Activated CD4-positive, alpha-beta T cell treated with anti-CD3 and anti-CD28 coated beads, Interleukin-2, amount 10 ng/mL, durations not matched to agents 7 days and 5 days (primary cell): ENCODE measurements around the gene PCDHA11. TPM values are rescaled to one million over a fixed set of nuclear protein-coding genes. Genes with fewer than 3 reads are reported as not detected.
A peak's percentile ranks its signal among the peaks of the same experiment; 100 is the strongest.
"Not testable (repeated sequence)": the region's sequence is repeated elsewhere in the genome, so short reads cannot be mapped to it uniquely, and the experiment has no call there.

Source experiments
- CTCF ChIA-PET: fragments of 350-600 bp; sonication (Branson Sonifier 250); formaldehyde crosslinking; loops from one replicate; lab custom pipeline; 2021; ENCODE audit warnings: antibody characterized with exemption; lab: Charles Lee
- POLR2A ChIA-PET: fragments of 350-600 bp; sonication (Branson Sonifier 250); formaldehyde crosslinking; loops from one replicate; lab custom pipeline; 2021; ENCODE audit warnings: antibody characterized with exemption; lab: Charles Lee
- DNase-seq: peaks from one replicate; pipeline ENCODE4 v3.0.0-alpha.2; 2020
- H3K27ac Mint-ChIP-seq: one replicate; pipeline ENCODE4 v1.8.0; 2021; ENCODE audit warnings: mild to moderate bottlenecking, moderate library complexity, mixed read lengths
- H3K27me3 Mint-ChIP-seq: one replicate; pipeline ENCODE4 v1.8.0; 2021; ENCODE audit warnings: mixed read lengths
- H3K36me3 Mint-ChIP-seq: one replicate; pipeline ENCODE4 v1.8.0; 2021; ENCODE audit warnings: low read depth, mixed read lengths
- H3K4me1 Mint-ChIP-seq: one replicate; pipeline ENCODE4 v1.8.0; 2021; ENCODE audit warnings: mixed read lengths
- H3K4me3 Mint-ChIP-seq: one replicate; pipeline ENCODE4 v1.8.0; 2021; ENCODE audit warnings: mild to moderate bottlenecking, moderate library complexity, mixed read lengths
- H3K9me3 Mint-ChIP-seq: one replicate; pipeline ENCODE4 v1.8.0; 2021; ENCODE audit warnings: mixed read lengths
- total RNA-seq, 2 experiments: library from RNA; stranded (reverse); gene quantifications; one replicate each; pipeline ENCODE4 v1.2.3, GENCODE V29; 2021

Gene PCDHA11
- total RNA-seq, 2 experiments from 2014 or later = not detected

- no peak overlapping the region for H3K27ac Mint-ChIP-seq
- no peaks in the 10 kb centered on the region for H3K36me3 Mint-ChIP-seq
- no peaks in the 10 kb centered on the region for H3K4me1 Mint-ChIP-seq
- no peak for DNase-seq
- H3K4me3 Mint-ChIP-seq = no peak overlapping the region
- ChIA-PET CTCF (no interaction called here), POLR2A (no interaction called here)
- peaks cover 13% of the 10 kb centered on the region for H3K9me3 Mint-ChIP-seq
- peaks cover 2% of the 10 kb centered on the region for H3K27me3 Mint-ChIP-seq
These were observed 32.9 kb upstream of the PCDHA11 start for GRCh38 chr5:140835622-140836510.

GRCh38 chr5:140840978-140841962 lies 27.5 kb upstream of the PCDHA11 start, which contains the start of gene PCDHA8:
Gene PCDHA8 (plus strand): TSS chr5:140841187. CDS start chr5:140841322, 135 bp downstream.
- ChIA-PET CTCF (interaction anchor here (1.0 to 1.1 kb wide), 4 partner anchors 12 to 556 kb away, joined by 3 to 4 read pairs (median 3); partner anchors contain the start of gene PCDHGB5), POLR2A (no interaction called here)
- Mint-ChIP-seq H3K9me3 (peaks cover 18% of the 10 kb centered on the region), H3K27me3 (no peaks in the 10 kb centered on the region), H3K36me3 (no peaks in the 10 kb centered on the region), H3K4me3 (peak within 1 kb of the TSS; percentile 22), H3K4me1 (no peaks in the 10 kb centered on the region), H3K27ac (no peak within 1 kb of the TSS)
- no peak for DNase-seq

- POLR2A ChIA-PET = no interaction called here
- CTCF ChIA-PET = no interaction called here
These were observed 25.7 kb upstream of the PCDHA11 start for GRCh38 chr5:140842798-140843733.

GRCh38 chr5:140848139-140849102 lies 20.3 kb upstream of the PCDHA11 start, which contains the start of gene PCDHA9:
Gene PCDHA9 (plus strand): TSS chr5:140848382. CDS start chr5:140848496, 114 bp downstream.
- H3K4me1 Mint-ChIP-seq, H3K27me3 Mint-ChIP-seq, DNase-seq, CTCF ChIA-PET, H3K4me3 Mint-ChIP-seq, POLR2A ChIA-PET, H3K36me3 Mint-ChIP-seq, H3K27ac Mint-ChIP-seq: not testable (repeated sequence)
- peaks cover 18% of the 10 kb centered on the region for H3K9me3 Mint-ChIP-seq

More at GRCh38 chr5:140842798-140843733, 25.7 kb upstream of the PCDHA11 start:
- no peaks in the 10 kb centered on the region for H3K4me1 Mint-ChIP-seq
- H3K27ac Mint-ChIP-seq = no peak overlapping the region
- H3K36me3 Mint-ChIP-seq = no peaks in the 10 kb centered on the region
- peaks cover 28% of the 10 kb centered on the region for H3K9me3 Mint-ChIP-seq
- no peak overlapping the region for H3K4me3 Mint-ChIP-seq
- peaks cover 2% of the 10 kb centered on the region for H3K27me3 Mint-ChIP-seq
- no peak for DNase-seq

GRCh38 chr5:140849831-140850634 lies 18.7 kb upstream of the PCDHA11 start:
- H3K36me3 Mint-ChIP-seq, H3K4me1 Mint-ChIP-seq, POLR2A ChIA-PET, DNase-seq, H3K4me3 Mint-ChIP-seq, H3K27ac Mint-ChIP-seq, CTCF ChIA-PET, H3K27me3 Mint-ChIP-seq: not testable (repeated sequence)
- peaks cover 14% of the 10 kb centered on the region for H3K9me3 Mint-ChIP-seq

DNA sequence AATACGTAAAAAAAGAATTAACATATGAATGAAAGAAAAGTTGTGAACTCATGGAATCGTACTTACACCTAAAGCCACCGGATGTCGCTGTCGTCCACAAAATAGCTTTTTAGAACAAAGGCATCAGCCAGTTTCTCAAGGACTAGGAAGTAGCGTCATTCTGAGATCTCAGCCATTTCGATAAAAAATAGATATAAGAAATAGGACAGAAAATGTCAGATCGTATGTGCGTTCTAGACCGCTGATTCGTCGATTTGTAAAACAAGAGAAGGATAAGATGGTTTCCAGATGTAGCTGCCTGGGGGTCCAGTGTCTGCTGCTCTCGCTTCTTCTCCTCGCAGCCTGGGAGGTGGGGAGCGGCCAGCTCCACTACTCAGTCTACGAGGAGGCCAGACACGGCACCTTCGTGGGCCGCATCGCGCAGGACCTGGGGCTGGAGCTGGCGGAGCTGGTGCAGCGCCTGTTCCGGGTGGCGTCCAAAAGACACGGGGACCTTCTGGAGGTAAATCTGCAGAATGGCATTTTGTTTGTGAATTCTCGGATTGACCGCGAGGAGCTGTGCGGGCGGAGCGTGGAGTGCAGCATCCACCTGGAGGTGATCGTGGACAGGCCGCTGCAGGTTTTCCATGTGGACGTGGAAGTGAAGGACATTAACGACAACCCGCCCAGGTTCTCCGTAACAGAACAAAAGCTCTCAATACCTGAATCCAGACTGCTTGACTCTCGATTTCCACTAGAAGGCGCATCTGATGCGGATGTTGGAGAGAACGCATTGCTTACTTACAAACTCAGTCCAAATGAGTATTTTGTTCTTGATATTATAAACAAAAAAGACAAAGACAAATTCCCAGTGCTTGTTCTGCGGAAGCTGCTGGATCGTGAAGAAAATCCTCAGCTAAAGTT lies 12.7 kb upstream of the PCDHA11 start, which contains the start of gene PCDHA10:
Gene PCDHA10, plus strand, starts transcription at position 126 of the 903 bp plus-strand sequence. Its CDS starts 152 bp downstream, at position 278.
- H3K4me1 Mint-ChIP-seq = no peaks in the 10 kb centered on the region
- H3K36me3 Mint-ChIP-seq = peaks cover 3% of the 10 kb centered on the region
- CTCF ChIA-PET = no interaction called here

GRCh38 chr5:140857177-140857986 lies 11.4 kb upstream of the PCDHA11 start:
- Mint-ChIP-seq H3K4me3 (no peak overlapping the region), H3K27ac (no peak overlapping the region), H3K36me3 (peaks cover 3% of the 10 kb centered on the region), H3K9me3 (peaks cover 27% of the 10 kb centered on the region), H3K4me1 (no peaks in the 10 kb centered on the region), H3K27me3 (no peaks in the 10 kb centered on the region)
- DNase-seq = no peak
- CTCF ChIA-PET = no interaction called here
- POLR2A ChIA-PET = no interaction called here

More for the DNA sequence above, 12.7 kb upstream of the PCDHA11 start, which contains the start of gene PCDHA10:
- Mint-ChIP-seq H3K4me3 (no peak within 1 kb of the TSS), H3K27me3 (no peaks in the 10 kb centered on the region), H3K9me3 (peaks cover 21% of the 10 kb centered on the region), H3K27ac (peak within 1 kb of the TSS; percentile 6)
- POLR2A ChIA-PET = no interaction called here
- no peak for DNase-seq

DNA sequence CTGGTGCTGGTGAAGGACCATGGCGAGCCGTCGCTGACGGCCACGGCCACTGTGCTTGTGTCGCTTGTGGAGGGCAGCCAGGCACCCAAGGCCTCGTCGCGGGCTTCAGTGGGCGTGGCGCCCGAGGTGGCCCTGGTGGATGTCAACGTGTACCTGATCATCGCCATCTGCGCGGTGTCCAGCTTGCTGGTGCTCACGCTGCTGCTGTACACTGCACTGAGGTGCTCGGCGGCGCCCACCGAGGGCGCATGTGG lies 10.8 kb upstream of the PCDHA11 start:
- Mint-ChIP-seq H3K9me3 (peaks cover 24% of the 10 kb centered on the region), H3K27me3 (no peaks in the 10 kb centered on the region), H3K4me1 (no peaks in the 10 kb centered on the region), H3K27ac (no peak overlapping the region), H3K36me3 (peaks cover 3% of the 10 kb centered on the region), H3K4me3 (no peak overlapping the region)
- DNase-seq = no peak
- CTCF ChIA-PET = no interaction called here
- POLR2A ChIA-PET = no interaction called here

GRCh38 chr5:140862441-140863295 lies 6.1 kb upstream of the PCDHA11 start:
- Mint-ChIP-seq H3K9me3 (peaks cover 16% of the 10 kb centered on the region), H3K27ac (no peak overlapping the region), H3K27me3 (no peaks in the 10 kb centered on the region), H3K4me3 (no peak overlapping the region), H3K4me1 (no peaks in the 10 kb centered on the region), H3K36me3 (no peaks in the 10 kb centered on the region)
- no peak for DNase-seq
- CTCF ChIA-PET = no interaction called here
- POLR2A ChIA-PET = no interaction called here
